Fibroblast of mammary gland (primary cell): Measurements from ENCODE around the gene NOTCH4.
A peak's percentile ranks its signal among the peaks of the same experiment; 100 is the strongest.

Experiments used
- DNase-seq: peaks from one replicate; pipeline ENCODE4 v3.0.0-alpha.2; 2010; ENCODE audit warnings: low read depth
- H3K4me3 ChIP-seq: 2 replicates; pipeline ENCODE4 v1.5.1; 2011; ENCODE audit warnings: low read depth, mild to moderate bottlenecking, low read length, moderate library complexity; ENCODE audit not compliant: control insufficient read depth
- TF ChIP-seq, protein P1 (sequence below): conservative IDR thresholded peaks from 2 replicates; pipeline ENCODE4 v1.5.1; 2011; ENCODE audit warnings: low read depth, low read length, inconsistent platforms; ENCODE audit not compliant: control insufficient read depth, insufficient read depth

The NOTCH4 gene

DNA sequence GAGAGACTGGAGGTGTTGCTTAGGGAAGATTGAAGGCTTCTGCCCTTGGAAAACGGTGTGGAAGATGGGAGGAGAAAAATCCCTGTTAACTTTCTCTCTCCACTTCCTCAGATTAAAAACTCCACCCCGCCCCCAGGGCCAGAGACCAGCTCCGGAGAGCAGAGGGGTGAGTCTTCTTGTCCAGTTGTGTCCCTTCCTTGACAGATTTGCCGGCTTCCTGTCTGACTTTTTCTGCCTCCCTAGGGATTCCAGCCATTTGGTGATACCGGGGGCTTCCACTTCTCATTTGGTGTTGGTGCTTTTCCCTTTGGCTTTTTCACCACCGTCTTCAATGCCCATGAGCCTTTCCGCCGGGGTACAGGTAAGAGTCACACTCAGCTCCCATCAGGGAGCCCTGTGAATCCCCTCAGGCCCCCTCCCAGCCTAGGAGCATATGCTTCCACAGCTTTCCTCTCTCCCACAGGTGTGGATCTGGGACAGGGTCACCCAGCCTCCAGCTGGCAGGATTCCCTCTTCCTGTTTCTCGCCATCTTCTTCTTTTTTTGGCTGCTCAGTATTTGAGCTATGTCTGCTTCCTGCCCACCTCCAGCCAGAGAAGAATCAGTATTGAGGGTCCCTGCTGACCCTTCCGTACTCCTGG lies 44.0 kb downstream of the NOTCH4 start:
- no peak for DNase-seq
- TF ChIP-seq, protein P1, sequence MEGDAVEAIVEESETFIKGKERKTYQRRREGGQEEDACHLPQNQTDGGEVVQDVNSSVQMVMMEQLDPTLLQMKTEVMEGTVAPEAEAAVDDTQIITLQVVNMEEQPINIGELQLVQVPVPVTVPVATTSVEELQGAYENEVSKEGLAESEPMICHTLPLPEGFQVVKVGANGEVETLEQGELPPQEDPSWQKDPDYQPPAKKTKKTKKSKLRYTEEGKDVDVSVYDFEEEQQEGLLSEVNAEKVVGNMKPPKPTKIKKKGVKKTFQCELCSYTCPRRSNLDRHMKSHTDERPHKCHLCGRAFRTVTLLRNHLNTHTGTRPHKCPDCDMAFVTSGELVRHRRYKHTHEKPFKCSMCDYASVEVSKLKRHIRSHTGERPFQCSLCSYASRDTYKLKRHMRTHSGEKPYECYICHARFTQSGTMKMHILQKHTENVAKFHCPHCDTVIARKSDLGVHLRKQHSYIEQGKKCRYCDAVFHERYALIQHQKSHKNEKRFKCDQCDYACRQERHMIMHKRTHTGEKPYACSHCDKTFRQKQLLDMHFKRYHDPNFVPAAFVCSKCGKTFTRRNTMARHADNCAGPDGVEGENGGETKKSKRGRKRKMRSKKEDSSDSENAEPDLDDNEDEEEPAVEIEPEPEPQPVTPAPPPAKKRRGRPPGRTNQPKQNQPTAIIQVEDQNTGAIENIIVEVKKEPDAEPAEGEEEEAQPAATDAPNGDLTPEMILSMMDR, result no peak
- no peak overlapping the region for H3K4me3 ChIP-seq

DNA sequence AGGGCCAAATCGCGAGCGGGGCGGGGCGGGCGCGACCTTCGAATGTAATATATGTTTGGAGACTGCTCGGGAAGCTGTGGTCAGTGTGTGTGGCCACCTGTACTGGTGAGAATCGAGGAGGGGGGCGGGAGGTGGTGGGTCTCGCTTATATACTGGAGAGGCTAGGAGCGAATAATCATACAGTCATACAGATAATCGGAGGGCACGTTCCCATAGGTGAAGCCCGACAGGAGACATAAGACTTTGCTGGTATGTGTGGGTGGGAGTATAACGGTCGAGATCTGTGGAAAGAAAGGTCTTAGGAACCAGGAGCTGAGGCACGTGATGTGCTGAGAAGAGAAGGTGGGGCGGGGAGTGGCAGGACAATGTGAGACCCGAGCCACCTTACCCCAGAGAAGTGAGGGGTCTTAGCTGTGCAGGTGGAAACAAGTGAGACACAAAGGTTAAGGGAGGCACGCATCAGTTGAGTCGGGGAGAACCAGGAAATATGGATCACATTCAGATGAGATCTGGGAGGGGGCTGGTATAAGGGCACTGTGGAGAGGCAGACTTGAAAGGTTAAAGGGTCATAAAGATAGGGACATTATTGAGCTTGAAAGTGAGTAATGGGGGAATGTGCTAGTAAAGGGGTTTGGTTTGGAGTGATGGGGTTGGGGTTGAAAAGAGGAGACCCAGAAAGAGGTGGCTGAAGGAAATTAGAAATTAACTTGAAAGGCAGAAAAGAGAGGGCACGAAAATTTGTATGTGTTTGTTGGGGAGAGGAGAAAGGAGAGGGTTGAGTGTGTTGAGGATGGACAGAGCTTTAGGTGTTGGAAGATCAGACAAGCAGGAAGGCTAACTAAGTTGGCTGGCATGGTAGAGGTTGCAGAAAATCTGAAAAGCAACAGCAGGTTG lies 45.1 kb downstream of the NOTCH4 start:
- DNase-seq, result no peak
- TF ChIP-seq, protein P1, result no peak
- peak overlapping the region; percentile 94 for H3K4me3 ChIP-seq

DNA sequence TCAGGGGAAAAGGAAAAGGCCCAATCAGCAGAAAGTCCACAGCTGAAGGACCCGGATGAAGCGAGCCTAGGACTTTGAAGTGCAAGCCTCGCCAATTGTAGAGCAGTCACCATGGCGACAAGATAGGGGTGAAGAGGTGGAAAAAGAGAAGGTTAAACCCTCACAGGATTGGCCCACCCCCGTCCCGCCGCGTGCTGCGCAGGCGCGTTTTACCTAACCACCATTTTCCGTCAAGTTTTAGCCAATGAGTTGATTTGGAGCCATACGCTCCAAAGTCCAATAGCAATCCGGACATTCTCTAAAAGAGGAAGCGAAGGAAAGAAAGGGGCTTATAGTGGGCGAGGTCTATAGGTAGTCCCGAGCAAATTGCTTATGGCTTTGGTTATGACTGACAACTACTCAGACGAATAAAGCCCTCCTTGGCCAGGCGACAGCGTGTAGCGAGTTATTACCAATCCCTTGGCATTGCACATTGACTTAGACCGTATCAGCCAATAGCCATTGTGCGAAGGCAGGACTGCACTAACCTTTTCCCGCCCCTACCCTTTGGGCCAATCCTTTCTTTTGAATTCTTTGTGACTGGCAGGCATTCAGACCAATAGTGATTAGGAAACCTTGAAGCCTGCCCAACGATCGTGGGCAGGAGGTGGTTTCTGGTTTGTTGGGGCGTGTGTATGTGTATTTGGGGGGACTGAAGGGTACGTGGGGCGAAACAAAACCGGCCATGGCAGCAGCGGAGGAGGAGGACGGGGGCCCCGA lies 45.9 kb downstream of the NOTCH4 start, which contains the start of gene RNF5:
RNF5 (plus strand) TSS at position 618 of the 759 bp plus-strand sequence; CDS start at position 725, 107 bp downstream.
- DNase-seq, result peak; percentile 100
- peak within 1 kb of the TSS; percentile 94 for H3K4me3 ChIP-seq
- TF ChIP-seq, protein P1, result no peak

DNA sequence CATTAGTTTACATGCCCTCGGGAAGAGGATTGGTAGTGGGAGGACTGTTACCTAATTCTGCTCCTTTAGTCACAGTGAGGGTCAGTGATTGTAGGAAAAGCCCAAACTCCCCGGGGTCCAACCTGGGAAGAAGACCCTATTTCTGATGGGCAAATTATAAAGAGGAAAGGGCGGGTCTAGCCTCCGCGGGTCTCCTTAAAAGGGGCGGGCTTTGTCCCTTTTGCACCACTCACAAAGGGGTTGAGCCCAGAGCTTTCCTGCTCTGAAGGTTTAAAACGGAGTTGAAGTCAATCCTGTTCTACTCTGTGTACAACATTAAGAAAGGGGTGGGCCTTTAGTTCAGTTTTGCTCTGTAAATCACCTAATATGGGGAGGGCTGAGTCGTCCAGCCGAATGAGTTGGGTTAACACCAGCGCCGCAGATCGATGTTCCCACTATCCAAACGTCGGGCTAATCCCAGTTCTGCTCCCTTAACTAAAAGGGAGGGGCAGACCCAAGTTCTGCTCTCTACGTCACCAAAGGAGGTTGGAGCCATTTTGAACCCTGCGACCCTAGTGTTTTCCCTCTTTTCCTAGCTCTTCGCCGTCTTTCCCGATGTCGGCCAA lies 46.6 kb downstream of the NOTCH4 start:
- peak overlapping the region; percentile 94 for H3K4me3 ChIP-seq
- TF ChIP-seq, protein P1, result no peak
- no peak for DNase-seq

DNA sequence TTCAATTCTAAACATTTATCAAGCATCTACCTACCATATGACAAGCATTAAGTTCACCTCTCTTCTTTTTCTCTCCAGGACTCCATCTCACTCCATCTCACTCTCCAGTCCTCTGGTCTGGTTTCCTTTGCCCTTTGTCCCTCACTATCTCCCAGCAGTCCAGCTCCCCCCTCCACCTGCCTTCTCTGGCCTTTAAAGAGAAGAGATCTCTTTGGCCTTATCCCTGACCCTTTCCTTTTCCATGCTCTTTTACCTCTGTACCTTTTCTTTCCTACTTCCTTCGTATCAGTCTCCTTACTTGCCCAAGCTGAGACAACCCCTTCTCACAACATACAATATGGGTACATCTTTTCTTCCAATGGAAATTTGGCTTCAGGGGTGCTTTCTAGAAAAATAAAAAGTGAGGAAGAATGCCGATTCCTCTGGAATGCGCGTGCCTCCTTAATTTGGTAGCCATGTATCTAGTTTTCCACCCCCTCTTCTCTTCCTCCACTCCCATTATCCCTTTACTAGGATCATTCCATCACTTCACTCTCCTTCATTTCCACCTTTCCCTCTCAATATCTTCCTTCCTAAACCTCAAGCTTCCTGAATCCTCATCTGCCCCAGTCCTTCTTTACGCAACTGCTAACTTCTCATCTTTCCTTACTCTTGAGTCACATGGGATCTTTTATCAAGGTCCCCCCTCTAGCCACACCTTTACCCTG lies 47.2 kb downstream of the NOTCH4 start:
- peak overlapping the region; percentile 94 for H3K4me3 ChIP-seq
- DNase-seq, result peak; percentile 85
- TF ChIP-seq, protein P1, result no peak
